GM18909 (cell line): ENCODE measurements around the gene NNT.
"Not testable (repeated sequence)": the region's sequence is repeated elsewhere in the genome, so short reads cannot be mapped to it uniquely, and the experiment has no call there.

ENCODE experiments used
- ATAC-seq: cut with Tn5 transposase; IDR thresholded peaks from one replicate; pipeline ENCODE4 v1.9.1; 2021; ENCODE audit warnings: mild to moderate bottlenecking; ENCODE audit not compliant: unreplicated experiment, poor library complexity

Gene NNT

DNA sequence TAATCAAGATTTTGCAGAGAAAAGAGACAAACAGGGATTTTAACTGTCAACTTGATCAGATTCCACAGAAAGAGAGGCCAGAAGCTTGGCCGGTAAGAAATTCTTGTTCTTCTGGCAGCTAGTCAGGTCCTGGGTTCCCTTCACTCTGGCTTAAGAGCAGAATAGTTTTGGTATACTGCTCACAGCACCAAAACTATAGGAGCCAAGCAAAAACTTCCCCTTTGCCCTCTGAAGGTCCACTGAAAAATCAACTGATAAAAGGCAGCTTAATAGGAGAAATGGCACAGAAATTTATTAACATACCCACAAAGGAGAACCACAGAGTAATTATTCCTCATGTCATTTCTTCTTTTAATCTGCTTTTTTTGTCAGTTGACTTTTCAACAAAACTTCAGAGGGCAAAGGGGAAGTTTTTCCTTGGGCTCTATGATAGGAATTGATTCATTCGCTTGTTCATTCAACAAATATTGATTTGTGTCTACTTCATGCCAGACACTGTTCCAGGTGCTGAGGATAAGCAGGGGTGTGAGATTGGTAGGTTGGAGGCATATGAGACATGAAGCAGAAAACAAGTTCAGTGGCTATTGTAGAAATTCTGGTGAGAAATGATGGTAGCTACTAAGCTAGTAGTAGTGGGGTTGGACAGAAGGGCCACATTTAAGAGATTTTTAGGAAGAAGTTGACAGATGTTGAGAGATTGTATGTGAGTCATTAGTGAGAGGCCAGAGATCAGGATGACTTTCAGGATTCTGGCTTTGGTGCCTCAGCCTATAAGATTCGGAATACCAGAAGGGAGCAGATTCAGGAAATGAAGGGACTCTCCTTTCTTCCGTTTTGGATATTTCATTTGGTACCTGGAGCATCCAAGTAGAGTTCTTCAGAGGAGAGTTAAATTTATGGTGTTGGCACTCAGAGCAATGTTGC is 20.6 kb upstream of the NNT start:
- ATAC-seq = no peak

DNA sequence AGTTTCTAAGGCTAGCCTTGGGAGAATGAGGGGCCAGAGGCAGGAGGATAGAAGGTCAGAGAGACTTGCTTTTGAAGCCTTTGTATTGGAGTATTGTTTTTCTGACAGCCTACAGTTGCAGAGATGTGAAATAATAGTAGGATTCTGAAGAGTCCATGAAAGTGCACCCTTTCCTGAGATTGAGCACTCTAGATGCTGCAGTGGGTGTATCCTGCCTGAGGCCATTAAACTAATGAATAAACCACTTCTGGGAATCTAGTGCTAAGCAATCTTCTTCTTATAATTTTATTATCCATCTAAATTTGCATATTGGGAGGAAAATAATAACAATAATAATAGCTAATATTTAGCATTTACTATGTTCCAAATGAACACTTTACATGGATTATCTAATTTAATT is 19.3 kb upstream of the NNT start:
- ATAC-seq = no peak

DNA sequence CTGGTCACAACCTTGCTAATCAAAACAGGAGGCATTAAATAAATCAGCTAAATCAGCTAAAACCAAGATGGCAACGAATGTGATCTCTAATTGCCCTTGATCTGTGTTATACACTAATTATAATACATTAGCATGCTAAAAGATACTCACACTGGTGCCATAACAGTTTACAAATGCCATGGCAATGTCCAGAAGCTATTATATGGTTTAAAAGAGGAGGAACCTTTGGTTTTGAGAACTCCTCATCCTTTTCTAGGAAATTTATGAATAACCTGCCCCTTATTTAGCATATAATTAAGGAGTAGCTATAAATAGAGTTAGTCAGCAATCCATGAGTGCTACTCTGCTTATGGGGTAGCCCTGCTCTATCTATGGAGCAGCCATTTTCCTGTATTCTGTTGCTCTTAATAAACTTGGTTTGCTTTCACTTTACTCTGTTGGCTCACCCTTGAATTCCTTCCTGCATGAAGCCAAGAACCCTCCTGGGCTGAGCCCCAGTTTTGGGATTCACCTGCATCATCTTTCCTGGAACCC is 18.7 kb upstream of the NNT start:
- no peak for ATAC-seq

DNA sequence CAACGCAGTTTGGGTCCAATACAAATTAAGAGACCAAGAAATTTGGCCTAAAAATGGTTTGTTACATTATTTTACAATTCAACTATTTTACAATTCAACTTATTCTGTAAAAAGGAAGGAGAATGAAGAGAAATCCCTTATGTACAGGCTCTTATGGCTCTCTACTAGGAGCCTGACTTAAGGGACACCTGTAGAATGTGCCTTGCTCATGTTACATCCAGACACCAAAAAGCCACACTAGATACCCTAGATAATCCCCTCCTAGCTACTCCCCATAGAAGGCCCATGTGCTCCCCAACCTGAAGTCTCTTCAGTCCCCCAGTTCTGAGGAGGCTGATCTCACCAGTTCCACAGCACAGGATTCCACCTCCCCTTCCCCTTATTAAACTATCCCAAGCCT is 14.1 kb upstream of the NNT start:
- ATAC-seq = no peak

DNA sequence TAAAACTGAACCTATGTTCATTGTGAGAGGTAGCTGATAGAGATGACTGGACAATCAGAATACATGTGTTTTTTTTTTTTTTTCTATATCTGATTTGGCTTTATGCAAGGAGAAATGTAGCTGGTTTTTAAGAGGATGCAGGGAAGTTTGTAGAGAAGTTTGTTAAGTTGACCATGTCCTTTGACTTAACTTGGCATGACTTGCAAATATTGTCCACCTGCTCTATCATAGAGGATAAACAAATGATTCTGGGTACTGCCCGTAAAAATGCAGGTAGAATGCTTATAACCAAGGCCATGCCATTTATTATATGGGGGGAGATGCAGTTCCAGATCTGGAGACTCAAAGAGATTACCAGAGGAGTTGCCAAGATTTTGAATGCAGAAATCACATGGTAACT is 13.7 kb upstream of the NNT start:
- no peak for ATAC-seq

DNA sequence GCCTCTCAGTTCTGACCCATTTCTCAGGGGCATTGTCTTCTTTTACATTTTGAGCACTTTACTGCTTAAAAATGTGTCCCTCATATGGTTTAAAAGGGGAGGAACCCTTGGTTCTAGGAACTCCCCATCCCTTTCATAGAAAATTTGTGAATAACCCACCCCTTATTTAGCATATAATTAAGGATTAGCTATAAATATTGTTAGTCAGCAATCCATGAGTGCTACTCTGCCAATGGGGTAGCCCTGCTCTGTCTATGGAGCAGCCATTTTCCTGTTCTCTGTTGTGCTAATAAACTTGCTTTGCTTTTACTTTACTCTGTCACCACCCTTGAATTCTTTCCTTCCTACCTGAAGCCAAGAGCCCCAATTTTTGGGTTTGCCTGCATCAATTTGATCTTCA is 12.3 kb upstream of the NNT start:
- ATAC-seq = no peak

DNA sequence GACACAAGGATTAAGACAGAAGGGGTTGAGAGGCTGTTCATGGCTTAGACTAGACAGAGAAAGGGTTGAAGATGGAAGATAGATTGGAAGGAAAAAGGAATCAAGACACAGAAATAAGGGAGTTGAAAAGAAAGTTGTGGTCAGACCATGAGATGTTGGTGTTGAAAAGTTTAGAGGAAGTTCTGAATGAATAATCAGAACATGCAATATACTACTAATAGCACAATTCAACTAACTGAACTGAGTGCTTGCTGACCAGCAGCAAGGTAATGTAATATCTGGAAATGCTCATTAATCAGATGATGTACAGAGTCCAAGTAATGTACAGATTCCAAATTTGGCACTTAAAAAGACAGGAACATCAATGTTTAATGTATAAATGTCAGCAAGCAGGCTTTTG is 10.6 kb upstream of the NNT start:
- ATAC-seq = no peak

DNA sequence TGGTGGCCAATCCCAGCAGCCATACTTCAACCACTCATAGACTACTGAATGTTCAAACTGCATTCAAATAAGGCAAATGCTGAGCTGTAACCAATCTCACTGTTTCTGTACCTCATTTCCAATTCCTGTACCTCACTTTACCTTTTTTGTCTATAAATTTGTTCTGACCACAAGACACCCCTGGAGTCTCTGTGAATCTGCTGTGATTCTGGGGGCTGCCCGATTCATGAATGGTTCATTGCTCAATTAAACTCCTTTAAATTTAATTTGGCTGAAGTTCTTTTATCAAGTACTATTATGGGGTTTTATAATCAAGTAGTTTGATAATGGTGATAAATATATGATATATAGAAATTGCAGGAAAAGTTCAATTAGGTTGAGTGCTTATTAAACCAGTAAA is 4.1 kb upstream of the NNT start:
- not testable (repeated sequence) for ATAC-seq

DNA sequence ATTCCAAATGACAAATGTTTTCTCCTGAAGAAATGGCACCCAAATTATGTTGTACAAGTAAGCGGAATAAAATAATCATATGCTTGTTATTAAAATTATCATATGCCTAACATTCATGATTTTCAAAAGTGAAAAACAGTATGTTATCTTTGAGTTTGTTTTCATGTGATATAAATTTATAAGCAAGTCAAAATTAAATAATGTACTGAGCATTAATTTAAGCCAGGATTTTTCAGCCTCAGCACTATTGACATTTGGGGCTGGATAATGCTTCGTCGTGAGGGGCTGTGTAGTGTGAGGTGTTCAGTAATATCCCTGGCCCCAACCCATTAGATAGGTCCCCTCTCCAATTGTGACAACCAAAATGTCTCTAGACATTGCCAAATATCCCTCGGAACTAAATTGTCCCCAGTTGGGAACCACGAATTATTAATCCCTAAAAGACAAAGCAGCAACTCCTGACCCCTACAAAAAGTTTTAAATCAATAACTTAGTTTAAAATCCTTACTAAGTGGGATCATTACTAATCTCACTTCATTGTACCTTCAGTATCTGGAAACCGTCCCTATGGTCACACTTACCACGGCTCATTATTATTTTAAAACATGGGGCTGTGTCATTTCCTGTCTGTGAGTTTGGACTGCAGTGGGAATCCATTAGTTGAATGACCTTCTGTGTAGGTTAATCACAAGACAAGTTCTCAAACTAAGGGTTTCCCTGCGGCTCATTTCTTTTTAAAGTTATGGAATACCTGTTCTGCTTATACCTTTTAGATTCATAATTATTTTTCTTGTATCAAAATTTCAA is 1.3 kb upstream of the NNT start:
- ATAC-seq = peak; percentile 36

DNA sequence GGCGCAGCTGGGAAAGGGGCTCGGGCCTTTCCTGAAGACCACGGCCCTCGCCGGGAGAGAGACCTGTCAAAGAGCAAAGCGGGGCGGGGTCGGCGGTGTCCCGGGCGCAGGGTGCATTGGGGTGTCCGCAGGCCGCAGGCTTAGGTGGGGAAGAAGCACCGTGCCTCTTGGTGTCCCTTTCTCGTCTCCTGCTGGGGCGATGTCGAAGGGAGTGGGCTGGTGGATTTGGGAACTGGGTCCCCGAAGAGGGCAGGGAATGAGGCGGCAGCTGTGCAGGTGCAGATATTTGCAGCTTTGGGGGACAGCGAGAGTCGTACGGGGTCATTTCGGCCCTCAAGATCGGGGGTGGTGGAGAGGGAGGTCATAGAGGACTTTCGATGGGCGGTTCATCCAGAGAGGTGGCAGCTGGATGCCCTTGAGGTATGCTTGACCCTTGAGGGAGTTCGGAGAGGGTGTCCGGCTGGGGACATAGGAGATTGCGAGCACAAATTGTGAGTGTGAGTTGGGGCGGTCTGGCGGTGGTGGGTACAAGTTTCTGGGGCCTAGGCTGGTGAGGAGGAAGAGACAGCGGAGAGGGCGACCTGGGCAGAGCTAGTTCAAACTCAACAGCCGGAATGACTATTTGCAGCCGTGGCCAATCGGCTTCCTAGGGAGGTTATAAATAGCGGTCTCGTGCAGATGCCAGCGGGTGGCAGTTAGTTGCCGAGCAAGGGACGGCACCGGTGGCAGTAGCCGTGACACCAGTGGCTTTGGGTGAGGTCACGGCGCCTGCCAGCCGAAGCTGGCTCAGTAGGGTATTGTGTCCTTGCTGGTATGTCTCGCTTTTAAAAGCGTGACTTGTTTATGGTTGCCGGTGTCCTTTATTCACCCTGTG is 601 bp downstream of the NNT start:
- peak; percentile 65 for ATAC-seq

DNA sequence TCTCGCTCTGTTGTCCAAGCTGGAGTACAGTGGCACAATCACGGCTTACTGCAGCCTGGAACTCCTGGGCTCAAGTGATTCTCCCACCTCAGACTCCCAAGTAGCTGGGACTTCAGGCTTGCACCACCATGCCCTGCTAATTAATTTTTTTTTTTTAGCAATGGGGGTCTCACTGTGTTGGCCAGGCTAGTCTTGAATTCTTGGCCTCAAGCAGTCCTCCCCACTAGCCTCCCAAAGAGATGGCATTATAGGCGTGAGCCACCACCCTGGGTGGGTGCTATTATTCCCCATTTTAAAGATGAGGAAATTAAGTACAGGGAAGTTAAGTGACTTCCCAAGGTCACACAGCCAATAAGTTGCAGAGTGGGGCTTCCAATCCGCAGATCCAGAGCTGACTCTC is 1.7 kb downstream of the NNT start:
- no peak for ATAC-seq

DNA sequence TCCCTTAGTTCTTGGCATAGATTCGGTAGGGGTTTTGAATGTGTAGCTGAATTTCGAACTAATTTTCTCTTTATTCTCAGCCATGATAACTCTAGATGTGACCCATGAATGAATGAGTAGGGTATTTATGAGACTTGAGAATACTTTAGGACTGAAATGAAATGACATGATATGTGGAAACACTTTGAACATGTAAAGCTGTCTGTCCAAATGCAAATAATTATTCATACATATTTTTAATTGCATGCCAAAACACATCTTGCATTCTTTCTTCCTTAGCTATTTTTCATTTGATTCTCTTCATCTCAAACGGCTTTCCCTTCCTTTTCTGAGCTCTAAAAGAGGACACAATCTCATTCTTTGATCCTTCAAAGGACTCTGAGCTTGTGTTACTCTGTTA is 3.4 kb downstream of the NNT start:
- ATAC-seq = no peak

DNA sequence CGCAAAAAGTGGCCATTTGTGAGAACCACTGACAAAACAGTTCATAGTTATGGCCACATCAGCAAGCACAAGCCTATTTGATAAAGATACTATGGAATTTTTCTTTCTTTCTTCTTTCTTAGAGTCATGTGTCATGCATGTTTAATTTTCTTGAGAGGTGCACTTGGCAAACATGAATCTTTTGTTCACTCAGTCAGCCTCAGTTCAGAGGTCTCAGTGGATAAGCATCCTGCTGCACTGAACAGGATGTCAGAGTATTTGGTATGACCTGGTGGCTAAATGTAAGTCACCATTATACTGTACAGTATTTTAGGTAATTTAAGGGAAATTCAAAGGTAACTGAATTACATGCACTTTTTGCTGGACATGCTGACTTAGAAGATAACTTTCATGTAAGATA is 5.4 kb downstream of the NNT start:
- ATAC-seq = no peak

DNA sequence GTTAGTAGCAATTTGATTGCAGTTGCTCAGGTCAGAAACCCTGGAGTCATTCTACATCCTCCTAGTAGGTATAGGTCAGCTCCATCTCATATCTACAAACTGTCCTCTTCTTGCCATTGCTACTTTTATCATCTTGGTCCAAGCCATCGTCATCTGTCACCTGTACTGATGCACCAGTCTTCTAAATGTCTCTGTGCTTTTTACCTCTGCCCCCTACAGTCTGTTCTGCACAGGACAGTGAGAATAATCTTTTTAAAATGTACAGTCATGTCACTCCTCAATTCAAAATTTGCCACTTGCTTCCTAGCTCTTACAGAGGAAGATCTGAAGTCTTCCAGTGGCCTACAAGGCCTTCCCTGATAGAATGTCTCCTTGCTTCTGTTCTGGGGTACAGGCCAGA is 6.8 kb downstream of the NNT start:
- peak; percentile 81 for ATAC-seq

DNA sequence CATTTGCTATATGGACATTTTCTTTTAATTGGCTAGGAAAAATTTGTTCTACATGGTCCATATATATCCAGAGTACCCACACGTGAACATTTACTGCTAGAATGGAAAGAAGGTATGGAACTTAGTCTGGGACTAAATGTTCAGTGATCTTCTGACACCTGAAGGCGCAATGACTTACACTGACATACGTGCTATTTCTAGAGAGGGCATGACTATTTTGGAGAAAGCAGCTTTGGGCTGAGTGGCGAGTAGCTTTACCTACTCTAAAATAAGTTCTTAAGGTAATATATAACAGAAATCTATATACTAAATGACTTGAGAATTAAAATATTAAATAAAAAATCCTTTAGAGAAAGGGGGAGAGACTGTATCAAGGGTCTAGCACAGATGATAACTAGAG is 10.4 kb downstream of the NNT start:
- ATAC-seq = no peak

DNA sequence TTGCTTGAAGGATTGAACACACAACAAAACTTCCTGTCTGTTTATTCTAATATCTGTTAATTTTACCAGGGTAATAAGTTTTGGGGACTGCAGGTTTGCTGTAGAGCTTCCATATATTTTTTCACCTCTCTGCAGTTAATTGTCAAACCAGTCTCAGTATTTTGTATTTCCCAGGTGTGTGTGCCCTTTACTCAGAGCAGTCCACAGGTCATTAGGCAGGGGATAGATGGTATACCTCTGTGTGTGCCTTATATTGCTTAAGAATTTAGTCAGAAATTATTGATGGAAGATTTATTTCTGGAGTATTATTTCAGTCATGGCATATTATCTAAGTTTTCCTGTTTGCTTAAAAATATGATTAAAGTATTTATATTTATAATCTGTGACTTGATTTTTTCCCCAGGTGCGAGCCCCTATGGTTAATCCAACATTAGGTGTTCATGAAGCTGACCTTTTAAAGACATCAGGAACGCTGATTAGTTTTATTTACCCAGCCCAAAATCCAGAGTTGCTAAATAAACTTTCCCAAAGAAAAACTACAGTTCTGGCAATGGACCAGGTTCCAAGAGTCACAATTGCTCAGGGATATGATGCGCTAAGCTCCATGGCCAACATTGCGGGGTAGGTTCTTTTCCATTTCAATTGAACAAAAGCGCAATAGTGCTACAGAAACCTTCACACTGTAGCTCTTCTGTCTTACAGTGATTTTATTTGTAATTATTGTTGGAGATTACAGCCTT is 12.6 kb downstream of the NNT start:
- ATAC-seq = no peak

DNA sequence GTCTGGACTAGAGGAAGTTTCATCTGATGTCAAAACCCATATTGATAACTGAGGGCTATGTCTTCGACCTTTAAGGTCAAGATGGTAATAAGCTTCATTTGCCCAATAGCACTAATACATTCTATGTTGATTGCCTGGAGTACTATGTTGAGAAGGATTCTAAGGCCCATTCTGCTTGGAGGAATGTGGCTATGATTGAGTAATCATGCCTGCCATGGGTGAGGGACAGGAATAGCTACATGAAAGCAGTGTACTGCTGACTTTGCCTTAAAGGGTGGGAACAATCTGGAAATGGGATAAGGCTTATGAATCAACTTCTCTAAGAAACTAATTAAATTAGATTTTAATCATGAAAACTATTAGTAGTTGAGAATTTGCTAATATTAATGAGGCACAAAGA is 13.6 kb downstream of the NNT start:
- no peak for ATAC-seq

DNA sequence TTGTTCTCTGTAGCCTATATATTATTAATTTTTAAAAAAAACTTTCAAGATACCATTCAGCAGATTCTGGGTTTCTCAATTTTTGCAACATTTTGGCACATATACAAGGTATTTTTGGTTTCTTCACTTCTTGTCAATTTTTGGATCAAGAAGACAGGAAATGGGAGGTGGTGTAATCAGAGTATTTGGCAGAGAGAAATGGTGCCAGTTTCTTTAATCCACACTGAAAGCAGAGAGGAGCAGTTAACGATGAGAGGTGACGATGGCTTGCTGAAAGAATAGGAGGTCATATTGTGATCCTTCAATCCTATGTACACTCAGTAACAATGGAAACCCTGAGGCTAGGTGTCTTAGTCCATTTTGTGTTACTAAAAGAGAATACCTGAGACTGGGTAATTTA is 16.4 kb downstream of the NNT start:
- no peak for ATAC-seq

DNA sequence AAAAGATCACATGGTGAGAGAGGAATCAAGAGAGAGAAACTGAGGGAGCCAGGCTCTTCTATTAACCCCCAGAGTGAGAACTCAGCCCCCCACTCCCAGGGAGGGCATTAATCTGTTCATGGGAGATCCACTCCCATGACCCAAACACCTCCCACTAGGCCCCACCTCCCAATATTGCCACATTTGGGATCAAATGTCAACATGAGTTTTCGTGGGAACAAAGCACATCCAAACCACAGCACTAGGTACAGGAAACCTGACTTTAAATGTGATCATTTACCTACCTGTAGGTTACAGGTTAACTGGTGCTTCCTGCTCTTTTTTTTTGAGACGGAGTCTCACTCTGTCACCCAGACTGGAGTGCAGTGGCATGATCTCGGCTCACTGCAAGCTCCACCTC is 16.9 kb downstream of the NNT start:
- no peak for ATAC-seq
